Pons (tissue), 1 donor: ENCODE results near the gene DLGAP1.
A peak's percentile ranks its signal among the peaks of the same experiment; 100 is the strongest.
"Not testable (repeated sequence)": the region's sequence is repeated elsewhere in the genome, so short reads cannot be mapped to it uniquely, and the experiment has no call there.

Experiments
- DNase-seq: peaks from one replicate; pipeline ENCODE4 v3.0.0-alpha.2; 2016; ENCODE audit warnings: low spot score

The DLGAP1 gene

GRCh38 chr18:3716116-3716660 lies 738.9 kb downstream of the DLGAP1 start:
- no peak for DNase-seq

GRCh38 chr18:3715231-3716080 lies 739.7 kb downstream of the DLGAP1 start:
- no peak for DNase-seq

GRCh38 chr18:3713708-3714107 lies 741.4 kb downstream of the DLGAP1 start:
- no peak for DNase-seq

DNA sequence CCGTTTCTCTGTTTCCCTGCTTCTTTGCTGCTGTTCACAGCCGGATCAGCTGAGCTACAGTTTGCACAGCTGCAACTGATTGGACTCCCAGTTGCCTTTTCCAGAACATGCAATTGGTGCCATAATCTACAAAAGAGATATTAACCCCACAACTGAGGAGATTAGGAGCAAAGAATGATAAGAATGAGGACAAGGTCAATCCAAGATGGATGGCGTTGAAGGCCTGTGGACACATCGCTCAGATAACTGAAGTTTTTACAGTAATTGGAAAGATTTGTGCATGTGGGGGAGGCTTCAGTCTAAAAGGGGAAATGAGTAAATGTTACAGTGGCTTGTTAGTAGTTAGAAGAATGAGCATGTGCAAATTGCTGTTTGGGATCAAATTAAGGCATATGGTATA lies 741.9 kb downstream of the DLGAP1 start:
- DNase-seq = no peak

DNA sequence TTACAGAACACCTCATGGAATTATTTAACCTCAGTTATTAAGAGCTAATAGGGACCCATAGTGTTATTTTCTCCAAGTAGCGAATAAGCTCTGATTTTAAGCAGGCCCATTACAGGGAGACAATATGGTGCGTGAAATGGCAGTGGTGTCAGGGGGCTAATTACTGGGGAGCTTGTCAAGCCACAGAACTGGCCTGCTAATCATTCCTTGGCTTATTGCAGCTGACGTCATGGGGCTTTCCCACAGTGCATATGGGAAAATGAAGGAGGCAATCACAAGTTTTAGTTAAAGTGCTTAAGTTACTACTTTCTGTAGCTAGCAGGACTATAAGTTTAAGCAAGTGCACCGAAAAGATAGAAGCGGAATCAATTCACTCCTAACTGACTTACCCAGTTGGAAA lies 742.6 kb downstream of the DLGAP1 start:
- DNase-seq = no peak

DNA sequence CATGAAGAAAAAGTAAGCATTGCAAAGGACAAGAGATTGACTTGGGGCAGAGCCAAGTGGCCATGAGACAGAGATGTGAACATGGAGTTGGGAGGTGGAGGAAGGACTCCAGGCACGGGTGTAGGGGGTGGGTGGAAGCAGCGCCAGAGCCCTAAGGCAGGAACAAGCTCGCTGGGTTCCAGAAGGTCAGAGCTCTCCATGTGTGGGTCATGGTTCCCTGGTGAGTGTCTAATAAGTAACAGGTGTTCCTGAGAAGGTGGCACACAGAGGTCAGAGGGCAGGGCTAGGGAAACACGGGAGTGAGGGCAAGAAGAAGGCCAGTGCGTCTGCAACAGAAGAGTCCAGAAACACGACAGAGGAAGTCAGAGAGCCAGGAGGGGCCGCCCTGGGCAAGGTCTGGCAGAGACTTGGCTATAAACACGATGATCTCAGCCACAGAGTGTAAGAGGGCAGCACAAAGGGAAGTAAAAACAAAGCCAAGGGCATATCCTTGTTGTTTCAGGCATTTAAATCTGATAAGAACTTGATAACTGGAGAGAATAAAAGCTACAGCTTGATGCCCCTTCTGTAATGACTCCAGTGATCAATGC lies 744.3 kb downstream of the DLGAP1 start:
- peak; percentile 72 for DNase-seq

DNA sequence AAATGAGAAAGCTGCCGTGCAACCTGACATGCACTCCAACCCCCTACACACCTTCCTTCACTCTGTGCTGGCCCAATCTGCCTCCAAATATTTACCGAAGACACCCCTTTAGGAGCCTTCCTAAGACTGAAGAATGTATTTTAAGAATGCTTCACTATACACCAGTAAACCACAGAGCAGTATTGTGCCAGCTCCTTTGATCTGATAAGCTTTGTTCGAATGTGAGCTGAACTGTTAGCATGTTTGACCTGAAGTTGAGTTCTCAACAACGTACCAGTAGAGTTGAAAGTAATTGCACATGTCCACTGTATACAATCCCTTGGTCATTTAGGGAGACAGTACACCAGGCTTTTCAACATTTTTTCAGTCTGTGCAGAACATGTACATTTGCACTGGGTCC lies 745.9 kb downstream of the DLGAP1 start:
- DNase-seq = no peak

- no peak for DNase-seq
These were observed 748.6 kb downstream of the DLGAP1 start for GRCh38 chr18:3706279-3707097.

GRCh38 chr18:3704556-3705344 lies 750.4 kb downstream of the DLGAP1 start:
- no peak for DNase-seq

DNA sequence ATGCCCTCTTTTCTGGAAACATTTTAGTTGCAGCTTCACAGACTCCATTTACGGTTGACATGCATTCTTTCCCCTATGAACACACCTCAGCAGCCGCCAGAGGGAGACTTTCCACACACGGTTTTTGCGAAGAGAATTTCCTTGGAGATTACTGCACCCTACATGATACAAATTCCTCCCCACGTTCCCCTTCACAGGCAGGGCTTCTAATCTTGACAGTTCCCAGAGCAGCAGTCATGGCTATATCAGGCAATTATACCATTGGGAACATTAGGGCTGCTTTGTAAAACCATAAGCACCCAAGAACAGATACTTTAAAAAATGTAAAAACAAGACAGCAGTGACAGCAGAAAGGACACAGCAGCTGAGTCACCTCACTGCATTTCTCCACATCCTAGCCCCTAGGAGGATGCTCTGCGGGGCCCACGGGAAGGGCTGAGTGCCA lies 751.4 kb downstream of the DLGAP1 start:
- DNase-seq = peak; percentile 74

DNA sequence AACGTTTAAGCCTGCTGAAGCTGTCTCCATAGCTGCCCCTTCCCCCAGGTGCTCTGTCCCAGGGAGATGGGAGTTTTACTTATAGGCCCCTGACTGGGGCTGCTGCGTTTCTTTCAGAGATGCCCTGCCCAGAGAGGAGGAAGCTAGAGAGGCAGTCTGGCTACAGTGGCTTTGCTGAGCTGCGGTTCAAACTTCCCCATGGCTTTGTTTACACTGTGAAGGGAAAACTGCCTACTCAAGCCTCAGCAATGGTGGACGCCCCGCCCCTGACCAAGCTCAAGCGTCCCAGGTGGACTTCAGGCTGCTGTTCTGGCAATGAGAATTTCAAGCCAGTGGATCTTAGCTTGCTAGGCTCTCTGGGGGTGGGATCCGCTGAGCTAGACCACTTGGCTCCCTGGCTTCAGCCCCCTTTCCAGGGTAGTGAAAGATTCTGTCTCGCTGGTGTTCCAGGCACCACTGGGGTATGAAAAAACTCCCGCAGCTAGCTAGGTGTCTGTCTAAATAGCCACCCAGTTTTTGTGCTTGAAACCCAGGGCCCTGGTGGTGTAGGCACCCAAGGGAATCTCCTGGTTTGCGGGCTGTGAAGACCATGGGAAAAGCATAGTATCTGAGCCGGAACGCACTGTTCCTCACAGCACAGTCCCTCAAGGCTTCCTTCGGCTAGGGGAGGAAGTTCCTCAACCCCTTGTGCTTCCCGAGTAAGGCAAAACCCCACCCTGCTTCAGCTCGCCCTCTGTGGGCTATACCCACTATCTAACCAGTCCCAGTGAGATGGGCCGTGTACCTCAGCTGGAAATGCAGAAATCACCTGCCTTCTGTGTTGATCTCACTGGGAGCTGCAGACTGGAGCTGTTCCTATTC lies 755.2 kb downstream of the DLGAP1 start:
- DNase-seq = not testable (repeated sequence)

DNA sequence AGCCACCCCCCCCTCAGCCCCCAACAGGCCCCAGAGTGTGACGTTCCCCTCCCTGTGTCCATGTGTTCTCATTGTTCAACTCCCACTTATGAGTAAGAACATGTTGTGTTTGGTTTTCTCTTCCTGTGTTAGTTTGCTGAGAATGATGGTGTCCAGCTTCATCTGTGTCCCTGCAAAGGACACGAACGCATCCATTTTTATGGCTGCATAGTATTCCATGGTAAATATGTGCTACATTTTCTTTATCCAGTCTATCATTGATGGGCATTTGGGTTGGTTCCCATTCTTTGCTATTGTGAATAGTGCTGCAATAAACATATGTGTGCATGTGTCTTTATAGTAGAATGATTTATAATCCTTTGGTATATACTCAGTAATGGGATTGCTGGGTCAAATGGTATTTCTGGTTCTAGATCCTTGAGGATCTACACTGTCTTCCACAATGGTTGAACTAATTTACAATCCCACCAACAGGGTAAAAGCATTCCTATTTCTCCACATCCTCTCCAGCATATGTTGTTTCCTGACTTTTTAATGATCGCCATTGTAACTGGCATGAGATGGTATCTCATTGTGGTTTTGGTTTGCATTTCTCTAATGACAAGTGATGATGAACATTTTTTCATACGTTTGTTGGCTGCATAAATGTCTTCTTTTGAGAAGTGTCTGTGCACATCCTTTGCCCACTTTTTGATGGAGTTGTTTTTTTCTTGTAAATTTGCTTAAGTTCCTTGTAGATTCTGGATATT lies 760.9 kb downstream of the DLGAP1 start:
- not testable (repeated sequence) for DNase-seq

DNA sequence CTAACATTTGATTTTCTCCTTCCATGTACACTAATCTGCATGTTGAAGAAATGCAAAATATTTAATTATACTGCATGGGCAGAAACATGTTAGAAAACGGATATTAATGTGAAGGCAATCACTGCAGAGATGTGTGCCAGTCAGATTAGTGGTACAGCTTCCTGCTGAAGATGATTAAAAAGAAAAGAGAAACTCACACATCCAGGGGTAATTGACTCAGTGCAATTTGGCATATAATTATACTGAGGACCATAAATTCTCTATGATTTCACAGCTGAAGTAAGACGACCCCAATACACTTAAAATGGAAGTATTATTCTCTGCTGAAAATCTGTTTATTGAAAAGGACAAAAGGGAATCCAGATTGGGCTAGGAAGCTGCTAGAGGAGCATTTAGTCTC lies 761.7 kb downstream of the DLGAP1 start:
- no peak for DNase-seq

- DNase-seq = no peak
These were observed 762.4 kb downstream of the DLGAP1 start for GRCh38 chr18:3692691-3693090.

- DNase-seq = no peak
These were observed 762.9 kb downstream of the DLGAP1 start for GRCh38 chr18:3692113-3692621.

DNA sequence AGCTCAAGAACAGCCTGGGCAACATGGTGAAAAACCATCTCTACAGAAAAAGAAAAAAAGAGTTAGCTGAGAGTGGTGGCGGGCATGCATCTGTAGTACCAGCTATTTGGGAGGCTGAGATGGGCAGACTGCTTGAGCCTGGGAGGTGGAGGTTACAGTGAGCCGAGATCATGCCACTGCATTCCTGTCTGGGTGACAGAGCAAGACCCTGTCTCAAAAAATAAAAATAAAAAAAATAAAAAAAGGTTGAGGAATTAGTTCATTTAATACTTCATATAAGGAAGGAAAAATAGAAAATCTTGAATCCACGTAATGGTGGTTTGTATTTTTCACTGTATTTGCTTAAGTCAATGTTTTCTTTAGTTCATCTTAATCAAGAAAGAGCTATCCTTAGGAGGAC lies 763.4 kb downstream of the DLGAP1 start:
- no peak for DNase-seq

DNA sequence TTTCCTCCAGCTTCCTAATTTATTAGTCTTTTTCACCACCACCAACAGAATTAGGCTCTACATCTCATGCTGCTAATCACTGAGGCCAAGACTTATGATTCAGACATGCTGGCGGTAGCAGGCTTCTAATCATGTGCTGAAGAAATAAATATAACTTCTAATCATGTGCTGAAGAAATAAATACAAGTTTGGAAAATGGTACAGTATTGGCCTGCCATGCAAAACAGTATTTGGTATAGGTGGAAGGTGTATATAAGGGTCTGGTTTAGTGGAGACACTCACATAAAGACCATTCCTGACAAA lies 764.4 kb downstream of the DLGAP1 start:
- DNase-seq = no peak

DNA sequence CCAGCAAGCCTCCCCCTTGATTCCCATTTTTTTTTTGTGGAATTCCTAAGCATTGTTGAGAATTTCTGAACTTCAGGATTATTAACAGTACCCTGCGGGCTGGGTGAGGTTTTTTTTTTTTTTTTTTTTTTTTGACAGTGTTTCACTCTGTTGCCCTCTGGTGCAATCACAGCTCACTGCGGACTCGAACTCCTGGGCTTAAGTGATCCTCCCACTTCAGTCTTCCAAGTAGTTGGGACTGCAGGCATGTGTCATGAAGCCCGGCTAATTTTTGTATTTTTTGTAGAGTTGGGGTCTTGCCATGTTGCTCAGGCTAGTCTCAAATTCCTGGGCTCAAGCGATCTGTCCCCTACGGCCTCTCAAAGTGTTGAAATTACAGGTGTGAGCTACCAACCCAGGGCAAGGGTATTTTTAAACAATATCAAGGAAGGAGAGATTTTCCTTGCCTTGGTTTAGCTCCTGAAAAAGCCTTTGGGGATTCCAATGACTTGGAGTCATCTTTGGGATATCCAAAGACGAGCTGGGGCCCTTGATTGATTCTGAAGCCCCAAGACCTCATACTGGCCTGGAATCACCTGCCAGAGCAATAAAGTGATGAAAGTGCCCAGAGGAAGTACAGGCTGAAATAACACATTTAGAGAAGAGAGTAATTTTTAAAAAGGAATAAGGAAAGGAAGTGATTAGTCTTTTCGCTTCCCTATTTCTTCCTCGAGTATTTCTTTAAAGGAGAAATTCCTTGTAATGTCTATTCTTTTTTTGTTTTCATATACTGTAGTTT lies 764.9 kb downstream of the DLGAP1 start:
- no peak for DNase-seq

GRCh38 chr18:3689091-3689490 lies 766.0 kb downstream of the DLGAP1 start:
- DNase-seq = no peak
